Vagina (tissue), 2 donors: ENCODE measurements around the gene CIAO2B. TPM values are rescaled to one million over a fixed set of nuclear protein-coding genes. Genes with fewer than 3 reads are reported as not detected.
"Not testable (repeated sequence)": the region's sequence is repeated elsewhere in the genome, so short reads cannot be mapped to it uniquely, and the experiment has no call there.

ENCODE experiments used
- DNase-seq, 2 donors: peaks; one replicate each; pipeline ENCODE4 v3.0.0-alpha.2; 2017; ENCODE audit errors: extremely low spot score in 2 of 2
- H3K27ac ChIP-seq: fragments of 200-600 bp; sonication (generic); one replicate; pipeline ENCODE4 v1.5.1; 2019
- H3K27me3 ChIP-seq: fragments of 200-600 bp; sonication (generic); one replicate; pipeline ENCODE4 v1.5.1; 2019
- H3K36me3 ChIP-seq, 2 donors: fragments of 200-600 bp; sonication (generic); one replicate each; pipeline ENCODE4 v1.5.1; 2017 to 2019
- H3K4me1 ChIP-seq: fragments of 200-600 bp; sonication (generic); one replicate; pipeline ENCODE4 v1.5.1; 2019
- H3K4me3 ChIP-seq, 2 donors: fragments of 200-600 bp; sonication (generic); 1 replicate in 1 of 2; 2 replicates in 1 of 2; pipeline ENCODE4 v1.5.1; 2016 to 2019
- H3K9me3 ChIP-seq: fragments of 200-600 bp; sonication (generic); one replicate; pipeline ENCODE4 v1.5.1; 2019
- CTCF ChIP-seq, 3 experiments: fragments of 450-650 bp in 2 of 3; fragments of 200-600 bp in 1 of 3; sonication (generic) in 1 of 3; IDR thresholded peaks; one replicate each; pipeline ENCODE4 v1.5.1; 2017 to 2019; ENCODE audit warnings: antibody characterized with exemption in 3 of 3, mild to moderate bottlenecking in 2 of 3, moderate library complexity in 2 of 3
- POLR2A ChIP-seq, 2 donors: fragments of 450-650 bp; IDR thresholded peaks; one replicate each; pipeline ENCODE4 v1.6.1; 2017; ENCODE audit warnings: antibody characterized with exemption in 2 of 2, mild to moderate bottlenecking in 2 of 2, moderate library complexity in 2 of 2
- POLR2AphosphoS5 ChIP-seq, 2 donors: sonication (generic); formaldehyde crosslinking; IDR thresholded peaks; one replicate each; pipeline ENCODE4 v1.9.0; 2017; ENCODE audit warnings: antibody characterized with exemption in 2 of 2, mild to moderate bottlenecking in 2 of 2, low read depth in 1 of 2; ENCODE audit not compliant: insufficient read depth in 1 of 2
- intact Hi-C: fragments of 100-400 bp; cut with DNase I; formaldehyde crosslinking; loops from one replicate; pipeline ENCODE4 v1.15.1; 2023
- total RNA-seq: library from RNA; depleted of rRNA; stranded (reverse); fragments of >200 nt; gene quantifications from one replicate; pipeline ENCODE4 v1.2.3, GENCODE V29; 2016

Gene CIAO2B
- total RNA-seq, 1 donor from 2014 or later = 105 TPM

- Histone ChIP-seq H3K9me3 (no peaks in the 10 kb centered on the region), H3K4me1 (peaks cover 21% of the 10 kb centered on the region), H3K4me3 (no peak overlapping the region), H3K36me3 (peaks cover 0 to 21% of the 10 kb centered on the region in 2 donors), H3K27me3 (no peaks in the 10 kb centered on the region), H3K27ac (no peak overlapping the region)
- intact Hi-C loops = no loop called here
- DNase-seq = no peak
- TF ChIP-seq POLR2A (IDR thresholded peaks at IDR 0.05) = no peak
- TF ChIP-seq POLR2AphosphoS5 (IDR thresholded peaks at IDR 0.05; ENCODE audit: insufficient read depth in 1 of 2, low read depth in 1 of 2) = no peak
- TF ChIP-seq CTCF (IDR thresholded peaks at IDR 0.05) = no peak
Measured at GRCh38 chr16:66946974-66947301, 12.7 kb upstream of the CIAO2B start.

- no peaks in the 10 kb centered on the region for H3K9me3 ChIP-seq
- peaks cover 21% of the 10 kb centered on the region for H3K4me1 ChIP-seq
- intact Hi-C loops = no loop called here
- H3K36me3 ChIP-seq = peaks cover 0 to 25% of the 10 kb centered on the region in 2 donors
- DNase-seq = no peak
- H3K27me3 ChIP-seq = no peaks in the 10 kb centered on the region
- no peak overlapping the region for H3K27ac ChIP-seq
- TF ChIP-seq CTCF (IDR thresholded peaks at IDR 0.05) = no peak
- TF ChIP-seq POLR2AphosphoS5 (IDR thresholded peaks at IDR 0.05; ENCODE audit: insufficient read depth in 1 of 2, low read depth in 1 of 2) = no peak
- TF ChIP-seq POLR2A (IDR thresholded peaks at IDR 0.05) = no peak
- H3K4me3 ChIP-seq = no peak overlapping the region
Measured at GRCh38 chr16:66946541-66946940, 12.3 kb upstream of the CIAO2B start.

GRCh38 chr16:66945939-66946338, 11.7 kb upstream of the CIAO2B start:
- DNase-seq = no peak
- Histone ChIP-seq H3K27ac (no peak overlapping the region), H3K9me3 (no peaks in the 10 kb centered on the region), H3K36me3 (peaks cover 0 to 31% of the 10 kb centered on the region in 2 donors), H3K27me3 (no peaks in the 10 kb centered on the region), H3K4me1 (peaks cover 21% of the 10 kb centered on the region), H3K4me3 (no peak overlapping the region)
- TF ChIP-seq POLR2AphosphoS5 (IDR thresholded peaks at IDR 0.05; ENCODE audit: insufficient read depth in 1 of 2, low read depth in 1 of 2) (no peak), POLR2A (IDR thresholded peaks at IDR 0.05) (no peak), CTCF (IDR thresholded peaks at IDR 0.05) (no peak)
- intact Hi-C loops = no loop called here

- H3K27ac ChIP-seq, intact Hi-C loops, H3K4me3 ChIP-seq, H3K9me3 ChIP-seq, DNase-seq, H3K27me3 ChIP-seq: not testable (repeated sequence)
- Histone ChIP-seq H3K36me3 (peaks cover 0 to 40% of the 10 kb centered on the region in 2 donors), H3K4me1 (peaks cover 21% of the 10 kb centered on the region)
Measured at GRCh38 chr16:66944971-66945370, 10.8 kb upstream of the CIAO2B start.

- TF ChIP-seq POLR2AphosphoS5 (IDR thresholded peaks at IDR 0.05; ENCODE audit: insufficient read depth in 1 of 2, low read depth in 1 of 2) = no peak
- TF ChIP-seq CTCF (IDR thresholded peaks at IDR 0.05) = no peak
- no peak for TF ChIP-seq POLR2A (IDR thresholded peaks at IDR 0.05)
- intact Hi-C loops = no loop called here
- Histone ChIP-seq H3K27ac (no peak overlapping the region), H3K36me3 (peaks cover 0 to 49% of the 10 kb centered on the region in 2 donors), H3K4me3 (no peak overlapping the region), H3K27me3 (no peaks in the 10 kb centered on the region), H3K9me3 (no peaks in the 10 kb centered on the region), H3K4me1 (peaks cover 19% of the 10 kb centered on the region)
- no peak for DNase-seq
Measured at GRCh38 chr16:66944054-66944441, 9.8 kb upstream of the CIAO2B start.
